Stimulated activated CD8-positive, alpha-beta memory T cell treated with anti-CD3 and anti-CD28 coated beads, Interleukin-15, amount 100 ng/mL, for 4 hours (primary cell): ENCODE measurements around the gene C16orf89.
"Not testable (repeated sequence)": the region's sequence is repeated elsewhere in the genome, so short reads cannot be mapped to it uniquely, and the experiment has no call there.

ENCODE experiments used
- DNase-seq, 2 donors: peaks; one replicate each; pipeline ENCODE4 v3.0.0-alpha.2; 2020; ENCODE audit warnings: low read depth in 2 of 2

Gene C16orf89, protein sequence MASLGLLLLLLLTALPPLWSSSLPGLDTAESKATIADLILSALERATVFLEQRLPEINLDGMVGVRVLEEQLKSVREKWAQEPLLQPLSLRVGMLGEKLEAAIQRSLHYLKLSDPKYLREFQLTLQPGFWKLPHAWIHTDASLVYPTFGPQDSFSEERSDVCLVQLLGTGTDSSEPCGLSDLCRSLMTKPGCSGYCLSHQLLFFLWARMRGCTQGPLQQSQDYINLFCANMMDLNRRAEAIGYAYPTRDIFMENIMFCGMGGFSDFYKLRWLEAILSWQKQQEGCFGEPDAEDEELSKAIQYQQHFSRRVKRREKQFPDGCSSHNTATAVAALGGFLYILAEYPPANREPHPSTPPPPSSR

DNA sequence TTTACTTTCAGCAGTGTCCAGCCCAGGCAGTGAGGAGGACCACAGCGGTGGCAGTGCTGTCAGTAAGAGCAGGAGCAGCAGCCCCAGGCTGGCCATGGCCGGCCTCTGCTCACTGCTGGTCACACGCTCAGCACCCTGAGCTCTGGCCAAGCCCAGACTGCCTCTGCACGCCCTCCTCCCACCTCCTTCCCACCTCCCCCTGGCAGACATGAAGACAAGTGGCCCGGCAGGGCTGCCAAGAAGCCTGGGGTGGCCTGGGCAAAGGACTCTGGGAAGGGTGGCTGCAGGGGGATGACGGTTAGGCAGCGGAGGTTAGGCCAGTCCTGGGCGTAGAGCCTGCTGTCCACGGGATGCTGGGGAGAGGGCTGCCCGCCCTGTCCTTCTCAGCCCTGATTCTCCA is at the start of gene C16orf89:
Gene C16orf89, minus strand, starts transcription at position 144 of the 400 bp plus-strand sequence. Its CDS starts 48 bp downstream, at position 96.
- DNase-seq, result no peak

DNA sequence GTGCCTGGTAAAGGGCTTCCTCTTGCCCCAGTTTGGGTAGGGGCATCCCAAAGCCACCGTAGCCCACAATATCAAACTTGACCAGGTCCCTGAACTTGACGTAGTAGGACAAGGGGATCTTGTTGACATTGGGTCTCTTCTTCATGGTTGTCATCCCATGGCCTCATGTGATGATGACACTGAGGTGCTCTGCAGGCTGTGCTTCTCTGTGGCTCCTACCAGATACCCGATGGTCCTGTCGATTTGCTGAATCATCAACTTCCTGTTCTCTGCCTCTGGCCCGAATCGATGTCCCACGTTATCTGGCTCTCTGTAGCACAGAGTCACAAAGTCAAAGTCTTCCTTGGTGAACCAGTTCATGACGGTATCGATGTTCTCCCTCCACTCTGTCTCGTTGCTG is 45.2 kb upstream of the C16orf89 start:
- DNase-seq, result not testable (repeated sequence)

DNA sequence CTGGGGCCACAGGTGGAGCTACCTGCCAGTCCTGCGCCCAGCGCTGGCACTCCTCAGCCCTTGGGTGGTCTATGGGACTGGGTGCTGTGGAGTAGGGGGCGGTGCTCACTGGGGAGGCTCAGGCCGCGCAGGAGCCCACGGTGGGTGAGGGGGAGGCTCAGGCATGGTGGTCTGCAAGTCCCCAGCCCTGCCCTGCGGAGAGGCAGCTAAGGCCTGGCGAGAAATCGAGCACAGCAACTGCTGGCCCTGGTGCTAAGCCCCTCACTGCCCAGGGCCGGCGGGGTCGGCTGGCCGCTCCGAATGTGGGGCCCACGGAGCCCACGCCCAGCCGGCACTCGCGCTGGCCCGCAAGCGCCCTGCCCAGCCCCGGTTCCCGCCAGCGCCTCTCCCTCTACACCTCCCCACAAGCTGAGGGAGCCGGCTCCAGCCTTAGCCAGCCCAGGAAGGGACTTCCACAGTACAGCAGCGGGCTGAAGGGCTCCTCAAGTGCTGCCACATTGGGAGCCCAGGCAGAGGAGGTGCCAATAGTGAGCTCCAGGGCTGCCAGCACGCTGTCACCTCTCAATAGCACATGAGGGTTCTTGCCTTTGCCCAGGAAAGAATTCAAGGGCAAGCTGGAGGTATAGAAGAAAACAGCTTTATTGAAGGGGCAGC is 42.9 kb upstream of the C16orf89 start:
- DNase-seq, result no peak

DNA sequence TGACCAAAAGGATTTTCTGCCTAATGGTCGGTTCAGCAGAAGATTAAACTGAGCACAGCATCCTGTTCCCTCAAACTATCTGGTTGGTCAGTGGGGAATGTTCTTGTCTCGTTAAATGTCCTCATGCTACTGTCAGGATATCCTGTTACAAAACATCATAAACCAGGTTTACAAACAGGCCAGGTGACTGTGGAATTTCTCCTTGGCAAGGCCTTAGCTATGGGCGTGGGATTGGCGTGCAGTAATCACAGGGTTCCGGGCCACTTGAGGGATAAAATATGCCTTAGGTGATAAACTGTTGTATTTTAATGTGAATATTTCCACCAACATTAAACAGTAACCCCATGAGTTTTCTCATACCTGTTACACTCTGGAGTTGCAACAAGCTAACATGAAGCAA is 39.3 kb upstream of the C16orf89 start:
- not testable (repeated sequence) for DNase-seq

DNA sequence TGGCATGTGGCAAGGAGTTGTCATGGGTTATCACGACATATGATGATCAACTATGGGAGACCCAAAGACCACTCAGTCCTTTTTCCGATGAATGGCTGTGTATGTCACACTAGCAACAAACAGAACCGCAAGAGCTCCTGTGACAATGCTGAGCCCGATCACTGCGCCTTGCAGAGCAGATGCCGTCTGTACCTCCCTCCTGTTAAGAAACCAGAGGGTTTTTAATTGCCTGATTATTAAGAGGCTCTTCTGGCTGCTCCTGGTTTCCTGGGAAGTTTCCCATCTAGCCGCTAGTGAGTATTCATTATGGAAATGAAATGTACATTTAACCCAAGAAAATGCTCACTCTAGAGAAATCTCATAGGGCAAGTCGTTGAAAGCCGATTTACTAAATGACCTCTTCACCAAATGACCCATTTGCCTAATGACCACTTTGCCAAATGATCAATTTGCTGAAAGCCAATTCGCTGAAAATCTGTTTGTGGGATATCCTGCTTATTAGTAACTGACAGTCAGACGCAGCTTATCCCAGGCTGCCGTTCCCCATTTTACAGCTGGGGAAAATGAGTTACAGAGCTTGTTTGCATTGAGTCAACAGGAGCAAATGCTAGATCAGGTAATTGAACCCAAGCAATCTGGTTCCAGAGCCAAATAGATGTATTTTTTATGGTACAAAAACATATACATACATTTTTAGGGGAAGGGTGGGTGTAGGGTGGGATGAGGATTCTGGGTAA is 37.7 kb upstream of the C16orf89 start:
- not testable (repeated sequence) for DNase-seq

DNA sequence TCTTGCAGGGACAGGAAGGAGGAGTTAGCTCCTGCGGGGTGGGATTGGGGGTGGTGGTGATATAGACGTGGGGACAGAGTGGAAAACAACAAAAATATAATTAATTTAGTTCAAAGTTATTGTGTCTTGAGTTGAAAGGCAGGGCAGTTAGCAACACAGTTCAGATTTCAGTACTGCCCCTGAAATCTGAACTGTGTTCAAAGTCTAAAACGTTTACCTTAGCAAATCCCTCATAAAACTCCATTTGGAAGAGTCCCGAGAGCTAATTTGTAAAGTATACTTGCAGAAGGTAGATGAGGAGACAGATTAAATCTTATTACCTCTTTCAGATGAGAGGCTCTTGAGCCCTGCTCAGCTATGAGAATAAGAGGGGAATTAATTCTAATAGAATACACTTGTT is 33.4 kb upstream of the C16orf89 start:
- not testable (repeated sequence) for DNase-seq

DNA sequence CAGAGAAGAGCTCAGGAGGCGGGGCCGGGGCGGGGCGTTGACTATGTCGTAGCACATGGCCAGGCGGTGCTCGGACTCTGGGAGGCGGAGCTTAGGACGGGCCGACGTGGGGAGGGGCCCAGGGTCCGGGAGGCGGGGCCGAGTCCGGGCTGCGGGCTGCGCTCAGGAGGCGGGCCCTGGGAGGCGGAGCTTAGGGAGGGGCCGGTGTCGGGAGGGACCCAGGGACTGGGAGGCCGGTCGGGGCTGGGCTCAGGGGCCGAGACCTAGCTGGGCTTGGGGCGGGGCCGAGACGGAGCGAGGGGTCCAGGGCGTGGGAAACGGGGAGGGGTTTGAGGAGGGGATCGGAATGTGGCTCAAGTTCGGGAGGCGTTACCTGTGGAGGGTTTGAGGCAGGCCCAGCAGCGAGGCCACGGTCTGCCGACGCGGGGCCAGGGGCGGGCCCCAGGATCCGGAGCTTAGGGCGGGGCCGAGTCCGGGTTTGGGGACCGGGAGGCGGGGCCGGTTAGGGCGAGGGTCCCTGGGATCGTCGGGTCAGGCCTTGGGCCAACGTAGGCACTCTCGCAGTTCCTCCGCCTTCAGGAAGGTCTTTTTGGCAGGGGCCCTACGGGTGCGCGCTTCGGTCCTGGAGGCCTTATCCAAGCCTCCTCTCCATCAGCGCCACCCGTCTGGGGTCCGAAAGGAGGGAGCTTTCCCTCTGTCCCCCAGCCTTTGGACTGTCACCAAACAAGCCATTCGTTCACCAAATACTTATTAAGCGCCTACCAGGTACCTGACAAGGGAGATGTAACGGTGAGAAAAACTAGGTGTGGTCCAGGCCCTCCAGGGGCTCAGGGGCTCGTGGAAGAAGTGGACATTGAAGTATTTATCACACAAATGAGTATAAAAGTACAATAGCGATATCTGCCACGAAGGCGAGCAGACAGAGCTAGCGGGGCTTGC is 32.7 kb upstream of the C16orf89 start:
- peak; percentile 91 for DNase-seq

DNA sequence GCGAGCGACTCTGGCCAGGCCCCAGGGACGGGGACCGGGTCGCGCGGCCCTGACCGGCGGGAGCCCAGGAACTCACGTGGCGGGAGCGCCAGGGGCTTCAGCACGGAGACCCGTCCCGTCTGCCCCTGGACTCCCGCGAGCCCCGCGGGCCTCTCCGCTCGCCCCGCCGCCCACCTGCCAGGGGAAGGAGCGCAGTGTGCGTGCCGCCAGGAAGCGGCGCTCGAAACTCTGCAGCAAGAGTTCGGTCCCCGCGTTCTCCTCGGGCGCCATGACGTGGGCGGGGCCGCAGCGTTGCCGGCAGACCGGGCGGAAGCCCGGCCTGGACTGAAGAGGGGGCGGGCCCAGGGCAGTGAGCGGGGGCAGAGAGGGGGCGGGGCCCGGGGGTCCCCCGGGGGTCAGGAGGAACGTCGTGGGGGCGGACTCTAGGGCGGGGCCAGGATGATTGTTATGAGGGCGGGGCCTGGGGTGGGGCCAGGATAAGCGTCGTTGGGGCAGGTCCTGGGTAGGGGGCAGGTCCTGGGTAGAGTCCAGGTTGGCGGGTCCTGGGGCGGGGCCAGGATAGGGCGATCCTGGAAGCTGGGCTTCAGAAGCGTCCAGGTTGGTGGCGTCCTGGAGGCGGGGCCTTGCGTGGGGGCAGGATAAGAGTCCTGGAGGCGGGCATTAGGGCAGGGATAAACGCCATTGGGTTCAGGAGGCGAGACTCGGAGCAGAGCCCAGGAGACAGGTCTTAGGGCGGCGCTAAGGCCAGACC is 31.9 kb upstream of the C16orf89 start, which contains the start of gene EEF2KMT:
Gene EEF2KMT, minus strand, starts transcription at position 326 of the 751 bp plus-strand sequence. Its CDS starts 56 bp downstream, at position 270.
- peak; percentile 81 to 83 for DNase-seq

DNA sequence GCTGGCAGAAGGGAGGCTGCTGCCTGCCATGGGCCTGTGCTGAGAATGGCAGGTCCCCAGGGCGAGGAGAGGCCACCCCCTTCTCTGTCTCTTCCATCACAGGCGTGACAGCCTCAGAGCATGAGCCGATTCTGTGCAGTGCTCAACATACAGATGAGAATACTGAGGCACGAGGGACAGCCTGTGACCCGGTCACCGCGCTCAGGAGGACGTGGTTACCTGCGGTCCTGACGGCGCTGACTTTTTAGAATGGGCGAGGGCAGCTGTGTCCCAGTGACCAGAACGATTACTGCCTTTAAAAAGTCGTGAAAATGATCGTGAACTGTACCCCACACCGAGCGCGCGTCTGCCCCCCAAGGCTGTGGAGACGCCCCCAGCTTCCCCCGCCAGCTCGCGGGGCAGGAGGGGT is 31.3 kb upstream of the C16orf89 start:
- DNase-seq, result not testable (repeated sequence)

DNA sequence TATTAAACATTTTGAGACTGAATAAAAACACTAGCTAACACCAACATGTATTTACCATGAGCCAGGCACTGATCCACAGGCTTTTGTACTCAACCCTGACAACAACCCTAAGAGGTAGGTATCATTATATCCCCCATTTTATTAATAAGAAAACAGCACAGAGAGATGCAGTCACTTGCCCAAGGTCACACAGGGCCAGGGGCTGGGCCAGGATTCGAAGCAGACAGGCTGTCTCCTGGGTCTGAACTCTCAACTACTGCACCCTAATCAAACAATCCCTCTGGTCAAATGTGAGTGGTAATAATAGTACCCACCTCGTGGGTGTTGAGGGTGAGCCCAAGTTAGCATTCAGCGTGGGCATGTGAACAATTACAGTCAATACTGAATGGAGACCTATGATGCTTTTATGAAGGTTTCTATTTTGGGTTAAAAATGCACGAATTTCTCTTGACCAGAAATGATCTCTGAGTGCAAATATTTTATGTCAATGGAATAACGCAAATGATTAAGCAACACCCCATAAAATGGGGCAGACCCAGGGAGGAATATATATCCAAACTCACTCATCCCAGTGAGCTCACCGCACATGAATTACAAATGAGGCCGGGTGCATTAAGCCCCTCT is 30.8 kb upstream of the C16orf89 start:
- DNase-seq, result not testable (repeated sequence)

DNA sequence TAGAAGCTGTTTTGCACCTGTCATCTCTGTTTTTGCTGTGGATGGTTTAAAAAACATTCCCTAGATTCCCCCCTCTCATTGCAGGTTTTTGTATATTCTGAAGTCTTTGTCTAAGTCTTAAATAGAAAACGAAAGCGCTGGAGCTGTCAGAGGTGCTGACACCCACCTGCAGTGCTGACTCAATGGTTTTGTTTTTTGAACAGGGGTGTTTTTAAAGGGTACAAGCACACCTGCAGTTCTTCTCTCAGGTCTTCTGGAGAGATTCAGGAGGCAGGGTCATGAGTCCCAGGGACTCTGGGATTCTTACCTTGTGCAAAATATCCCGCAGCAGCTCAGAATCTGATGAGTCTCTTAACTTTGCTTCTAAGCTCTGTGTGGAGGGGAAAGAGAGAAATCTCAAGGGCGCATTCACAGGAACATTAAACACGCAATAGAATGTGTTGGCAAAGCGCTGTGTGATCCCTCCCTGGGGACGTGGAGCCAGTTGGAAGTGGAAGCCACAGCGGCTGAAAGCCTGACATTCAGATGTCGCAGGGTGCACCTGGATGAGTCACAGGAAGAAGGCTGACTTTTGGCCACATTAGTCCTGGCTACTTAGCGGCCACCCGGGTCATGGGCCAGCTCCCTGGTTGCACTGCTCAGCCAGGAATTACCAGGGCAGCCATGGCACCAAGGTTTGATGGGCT is 29.5 kb upstream of the C16orf89 start:
- not testable (repeated sequence) for DNase-seq

DNA sequence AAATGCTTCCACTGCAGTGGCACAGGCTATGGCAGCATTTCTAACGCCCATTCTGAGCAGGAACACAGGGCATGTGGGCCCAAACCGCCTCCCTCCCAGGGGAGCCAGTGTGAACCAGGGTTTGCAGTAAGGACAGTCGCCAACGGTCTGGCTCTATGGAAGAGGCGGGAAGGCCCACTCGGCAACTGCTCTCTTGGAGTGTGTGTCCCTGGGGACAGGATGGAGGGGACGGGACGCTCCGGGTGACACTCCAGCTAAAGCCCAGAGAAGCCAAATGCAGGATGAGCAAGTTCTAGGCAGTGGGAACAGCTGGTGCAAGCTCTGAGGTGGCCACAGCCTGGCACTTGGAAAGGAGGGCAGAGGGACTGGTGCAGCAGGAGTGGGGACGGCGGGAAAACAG is 28.0 kb upstream of the C16orf89 start:
- DNase-seq, result not testable (repeated sequence)

DNA sequence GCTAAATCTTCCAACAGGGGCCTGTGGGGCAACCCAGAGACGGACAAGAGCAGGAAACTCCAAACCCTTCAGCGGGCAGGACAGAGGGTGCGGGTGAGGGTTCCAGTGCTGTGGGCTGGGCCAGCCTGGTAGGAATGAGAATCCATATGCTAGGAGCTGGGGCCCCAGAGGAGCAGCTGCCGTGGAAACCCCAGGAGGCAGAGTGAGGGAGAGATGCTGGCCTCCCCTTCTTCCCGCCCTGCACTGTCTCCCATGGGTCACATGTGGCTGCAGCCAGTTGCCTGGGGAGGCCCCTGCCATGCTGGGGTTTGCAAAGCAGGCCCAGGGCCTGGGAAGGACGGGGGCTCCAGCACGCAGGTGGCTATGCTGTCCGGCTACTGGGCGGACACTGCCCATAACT is 27.3 kb upstream of the C16orf89 start:
- not testable (repeated sequence) for DNase-seq

DNA sequence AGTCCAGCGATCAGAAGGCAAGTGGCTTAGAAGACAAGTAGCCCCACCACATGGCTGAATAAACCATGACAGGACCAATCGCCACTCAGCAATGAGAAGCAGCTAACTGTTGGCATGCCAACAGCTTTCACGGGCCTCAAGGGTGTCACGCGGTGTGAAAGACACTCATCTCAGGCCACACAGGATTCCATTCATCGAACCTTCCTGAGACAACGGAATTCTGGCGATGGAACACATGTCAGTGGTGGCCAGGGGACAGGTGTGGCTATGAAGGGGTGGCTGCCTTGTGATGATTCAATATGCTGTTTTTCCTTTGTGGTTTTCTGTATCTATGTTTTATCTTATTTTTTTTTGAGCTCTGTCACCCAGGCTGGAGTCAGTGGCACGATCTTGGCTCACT is 24.8 kb upstream of the C16orf89 start:
- not testable (repeated sequence) for DNase-seq

DNA sequence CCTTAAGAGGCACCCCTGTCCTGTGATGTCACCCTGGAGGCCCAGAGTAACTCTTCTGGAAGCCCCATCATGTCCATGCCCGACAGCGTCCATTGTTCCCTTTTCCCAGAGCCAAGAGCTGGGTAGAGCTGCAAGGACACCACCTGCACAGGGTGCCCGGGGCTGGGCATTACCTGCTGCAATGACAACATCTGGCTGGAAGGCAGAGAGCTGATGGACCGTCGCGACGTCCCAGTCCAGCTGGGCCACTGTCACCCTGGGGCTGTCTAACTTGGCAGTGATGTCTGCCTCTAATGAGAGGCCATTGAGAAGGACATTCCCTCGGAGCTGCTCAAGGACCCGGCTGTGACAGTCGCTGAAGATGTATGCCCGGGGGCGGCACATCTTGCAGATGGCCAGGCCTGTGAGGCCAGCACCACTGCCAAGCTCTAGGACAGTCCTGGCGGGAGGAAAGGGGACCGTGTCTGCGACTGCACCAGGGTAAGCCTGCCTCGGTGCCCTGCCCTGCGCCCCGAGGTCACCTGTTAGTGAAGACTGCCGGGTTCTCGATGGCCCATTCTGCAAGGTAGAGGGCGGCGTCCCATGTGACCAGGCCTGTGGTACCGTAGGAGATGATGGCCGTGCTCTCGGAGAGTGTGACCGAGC is 24.3 kb upstream of the C16orf89 start:
- DNase-seq, result not testable (repeated sequence)

DNA sequence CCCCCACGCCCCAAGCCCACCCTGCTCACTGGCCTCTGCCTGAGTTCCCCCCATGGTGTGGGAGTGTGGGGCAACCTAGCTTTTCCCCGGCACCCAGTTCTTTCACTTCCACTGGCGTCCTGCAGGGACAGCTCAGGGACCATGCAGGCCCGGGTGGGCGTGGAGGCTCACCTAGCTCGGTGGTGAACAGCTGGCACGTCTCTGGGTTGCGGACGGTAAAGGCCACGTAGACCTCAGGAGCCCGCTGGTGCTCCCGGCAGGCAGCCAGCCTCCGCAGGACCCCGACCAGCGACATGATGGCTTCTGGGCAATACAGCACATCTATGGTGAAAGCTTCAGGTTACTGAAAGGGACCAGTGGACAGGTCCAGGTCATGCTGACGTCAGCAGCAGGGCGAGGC is 23.2 kb upstream of the C16orf89 start:
- DNase-seq, result not testable (repeated sequence)

DNA sequence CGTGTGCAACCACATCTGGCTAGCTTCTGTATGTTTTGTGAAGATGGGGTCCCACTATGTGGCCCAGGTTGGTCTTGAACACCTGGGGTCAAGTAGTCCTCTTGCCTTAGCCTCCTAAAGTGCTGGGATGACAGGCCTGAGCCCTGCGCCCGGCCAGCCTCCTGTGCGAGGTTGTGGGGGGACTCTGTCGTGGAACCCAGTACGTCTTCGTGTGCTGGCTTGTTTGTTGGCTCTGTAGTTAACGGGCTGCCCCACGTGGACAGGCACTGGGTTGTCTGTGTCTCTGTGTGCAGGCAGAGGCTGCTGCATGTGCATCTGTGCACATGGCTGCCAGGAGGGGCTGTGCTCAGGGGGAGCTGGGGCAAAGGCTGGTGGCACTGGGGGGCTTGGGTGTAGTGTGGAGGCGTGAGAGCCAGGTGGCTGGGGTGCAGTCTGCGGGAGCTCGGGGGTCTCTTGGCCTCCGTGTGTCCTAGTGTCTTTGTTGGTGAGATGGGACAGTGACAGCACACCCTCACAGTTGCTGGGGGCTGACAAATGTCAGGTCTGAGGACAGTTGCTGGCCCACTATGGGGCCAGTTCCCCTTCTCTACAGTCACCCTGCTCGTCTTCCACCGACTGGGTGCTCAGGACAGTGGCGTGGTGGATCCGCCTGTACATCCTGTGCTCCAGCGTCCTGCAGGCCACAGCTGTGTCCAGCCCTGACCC is 22.5 kb upstream of the C16orf89 start:
- DNase-seq, result not testable (repeated sequence)

DNA sequence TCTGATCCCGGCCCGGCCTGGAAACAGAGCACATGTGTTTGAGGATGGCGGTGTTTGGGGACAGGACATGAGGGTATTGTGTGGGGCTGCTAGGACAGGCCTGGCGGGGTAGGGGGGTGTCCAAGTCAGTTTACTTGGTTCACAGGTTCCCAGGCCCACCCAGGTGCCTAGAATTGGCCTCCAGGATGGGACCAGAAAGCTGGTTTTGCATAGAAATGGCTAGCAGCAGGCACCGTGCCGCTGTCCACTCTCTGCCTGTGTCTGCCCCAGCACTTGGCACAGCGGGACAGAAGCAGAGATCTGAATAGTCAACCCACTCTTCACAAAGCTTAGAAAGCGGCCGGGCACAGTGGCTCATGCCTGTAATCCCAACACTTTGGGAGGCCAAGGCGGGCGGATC is 20.0 kb upstream of the C16orf89 start:
- DNase-seq, result not testable (repeated sequence)
